Prostate gland (tissue), 2 donors: ENCODE measurements around the gene GAMT. TPM values are rescaled to one million over a fixed set of nuclear protein-coding genes. Genes with fewer than 3 reads are reported as not detected.
A peak's percentile ranks its signal among the peaks of the same experiment; 100 is the strongest.

Experiments
- DNase-seq: peaks from one replicate; pipeline ENCODE4 v3.0.0-alpha.2; 2019; ENCODE audit warnings: low spot score
- H3K27ac ChIP-seq, 2 donors: fragments of 200-600 bp; sonication (generic); 2 replicates each; pipeline ENCODE4 v1.5.1; 2017 to 2019
- H3K27me3 ChIP-seq: fragments of 200-600 bp; sonication (generic); replicated peaks from 2 replicates; pipeline ENCODE4 v1.5.1; 2019; ENCODE audit not compliant: insufficient read depth
- H3K36me3 ChIP-seq, 2 donors: fragments of 200-600 bp; sonication (generic); 1 replicate in 1 of 2; 2 replicates in 1 of 2; pipeline versions ENCODE4 v1.5.1 to v1.8.1; 2017 to 2019
- H3K4me1 ChIP-seq: fragments of 200-600 bp; sonication (generic); replicated peaks from 2 replicates; pipeline ENCODE4 v1.5.1; 2019
- H3K4me3 ChIP-seq, 2 donors: fragments of 200-600 bp; sonication (generic); 2 replicates each; pipeline ENCODE4 v1.5.1; 2017 to 2019
- H3K9me3 ChIP-seq: fragments of 200-600 bp; sonication (generic); 2 replicates; pipeline ENCODE4 v1.5.1; 2017
- POLR2A ChIP-seq: fragments of 450-650 bp; IDR thresholded peaks from one replicate; pipeline ENCODE4 v1.6.1; 2016; ENCODE audit warnings: antibody characterized with exemption, mild to moderate bottlenecking
- POLR2AphosphoS5 ChIP-seq: sonication (generic); formaldehyde crosslinking; IDR thresholded peaks from one replicate; pipeline ENCODE4 v1.6.1; 2017; ENCODE audit warnings: antibody characterized with exemption
- WGBS: methylation state at CpG from one replicate; pipeline ENCODE4 v1.1.5; 2018; 5-methylcytosine and 5-hydroxymethylcytosine counted together
- intact Hi-C: fragments of 100-400 bp; cut with DNase I; formaldehyde crosslinking; loops from one replicate; pipeline ENCODE4 v1.14.2; 2022
- total RNA-seq, 2 donors: library from RNA; depleted of rRNA; stranded (reverse); fragments of >200 nt; gene quantifications; one replicate each; pipeline ENCODE4 v1.1.0, GENCODE V29; 2016
- TF ChIP-seq, protein P1 (sequence below), 4 experiments: fragments of 200-600 bp in 2 of 4; fragments of 450-650 bp in 2 of 4; sonication (generic) in 2 of 4; IDR thresholded peaks; 1 replicate in 3 of 4; 2 replicates in 1 of 4; pipeline ENCODE4 v1.5.1; 2016 to 2019; ENCODE audit warnings: antibody characterized with exemption in 4 of 4, mild to moderate bottlenecking in 2 of 4, moderate library complexity in 2 of 4

GAMT gene
- total RNA-seq, 2 donors from 2014 or later = 100 to 183 TPM

DNA sequence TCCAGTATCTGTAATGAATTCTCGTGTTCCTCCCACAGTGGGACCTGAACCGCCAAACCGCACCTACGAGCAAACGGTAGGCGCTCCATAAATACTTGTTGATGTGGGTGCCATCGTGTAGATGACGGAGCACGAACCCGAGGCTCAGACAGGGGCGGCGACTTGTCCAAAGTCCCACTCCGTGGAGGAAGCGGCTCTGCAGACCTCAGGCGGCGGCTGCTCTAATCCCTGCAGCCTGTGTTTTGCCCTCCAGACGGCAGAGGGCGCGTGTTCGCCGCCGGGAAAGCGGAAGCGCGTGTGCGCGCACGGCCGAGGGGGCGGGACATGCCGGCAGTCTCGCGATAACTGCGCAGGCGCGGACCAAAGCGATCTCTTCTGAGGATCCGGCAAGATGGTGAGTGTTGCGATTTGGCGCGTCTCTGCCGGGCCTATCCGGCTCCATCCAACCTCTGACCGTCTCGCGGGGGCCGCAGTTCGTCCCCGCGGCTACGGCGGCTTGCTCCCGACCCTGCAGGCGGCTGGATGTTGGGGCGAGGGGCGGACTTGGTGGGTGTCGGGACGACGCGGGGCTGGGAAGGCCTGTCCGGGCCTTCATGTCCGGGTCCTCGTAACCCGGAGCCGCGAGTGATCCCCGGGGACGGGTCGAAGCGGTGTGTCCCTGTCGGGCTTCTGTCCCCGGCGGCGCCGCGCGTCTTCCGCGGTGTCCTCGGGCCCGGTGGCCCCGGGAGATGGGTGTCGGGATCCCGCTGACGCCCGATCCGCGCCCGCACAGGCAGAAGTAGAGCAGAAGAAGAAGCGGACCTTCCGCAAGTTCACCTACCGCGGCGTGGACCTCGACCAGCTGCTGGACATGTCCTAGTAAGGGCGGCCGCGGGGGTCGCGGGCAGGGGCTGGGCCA is 36.9 kb upstream of the GAMT start, which contains the start of gene RPS15:
TSS of gene RPS15 (plus strand) at position 362 of the 898 bp plus-strand sequence. CDS start at position 392, 30 bp downstream.
- 2% methylated on average over 80 of the region's 100 CpGs for WGBS
- intact Hi-C loops = loop anchor here (5.0 kb wide), 1 partner anchor 161 kb away; the partner anchor contains the start of gene FAM174C

DNA sequence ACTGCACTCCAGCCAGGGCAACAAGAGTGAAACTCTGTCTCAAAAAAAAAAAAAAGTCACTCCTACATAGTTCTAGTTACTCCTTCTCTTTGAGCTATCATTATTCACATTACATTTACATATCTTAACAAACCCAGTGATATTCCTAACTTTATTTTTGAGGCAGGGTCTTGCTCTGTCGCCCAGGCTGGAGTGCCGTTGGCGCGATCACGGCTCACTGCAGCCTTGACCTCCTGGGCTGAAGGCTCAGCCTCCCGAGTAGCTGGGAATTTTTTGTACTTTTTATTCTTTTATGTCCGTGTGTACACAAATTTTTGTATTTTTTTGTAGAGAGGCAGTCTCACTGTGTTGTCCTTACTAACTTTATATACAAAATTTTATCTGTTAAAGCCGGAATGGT is 36.3 kb upstream of the GAMT start:
- TF ChIP-seq POLR2AphosphoS5 (no peak), POLR2A (no peak)
- TF ChIP-seq, protein P1, sequence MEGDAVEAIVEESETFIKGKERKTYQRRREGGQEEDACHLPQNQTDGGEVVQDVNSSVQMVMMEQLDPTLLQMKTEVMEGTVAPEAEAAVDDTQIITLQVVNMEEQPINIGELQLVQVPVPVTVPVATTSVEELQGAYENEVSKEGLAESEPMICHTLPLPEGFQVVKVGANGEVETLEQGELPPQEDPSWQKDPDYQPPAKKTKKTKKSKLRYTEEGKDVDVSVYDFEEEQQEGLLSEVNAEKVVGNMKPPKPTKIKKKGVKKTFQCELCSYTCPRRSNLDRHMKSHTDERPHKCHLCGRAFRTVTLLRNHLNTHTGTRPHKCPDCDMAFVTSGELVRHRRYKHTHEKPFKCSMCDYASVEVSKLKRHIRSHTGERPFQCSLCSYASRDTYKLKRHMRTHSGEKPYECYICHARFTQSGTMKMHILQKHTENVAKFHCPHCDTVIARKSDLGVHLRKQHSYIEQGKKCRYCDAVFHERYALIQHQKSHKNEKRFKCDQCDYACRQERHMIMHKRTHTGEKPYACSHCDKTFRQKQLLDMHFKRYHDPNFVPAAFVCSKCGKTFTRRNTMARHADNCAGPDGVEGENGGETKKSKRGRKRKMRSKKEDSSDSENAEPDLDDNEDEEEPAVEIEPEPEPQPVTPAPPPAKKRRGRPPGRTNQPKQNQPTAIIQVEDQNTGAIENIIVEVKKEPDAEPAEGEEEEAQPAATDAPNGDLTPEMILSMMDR (IDR thresholded peaks at IDR 0.05) = no peak
- peaks cover 6 to 35% of the 10 kb centered on the region in 2 donors for H3K36me3 ChIP-seq
- no peak overlapping the region for H3K27ac ChIP-seq
- DNase-seq = no peak
- intact Hi-C loops = loop anchor here (5.0 kb wide), 1 partner anchor 160 kb away; the partner anchor contains the start of gene FAM174C
- no peaks in the 10 kb centered on the region for H3K27me3 ChIP-seq
- 54% methylated on average over 8 of the region's 8 CpGs for WGBS
- no peak overlapping the region for H3K4me3 ChIP-seq
- peaks cover 14% of the 10 kb centered on the region for H3K4me1 ChIP-seq
- no peaks in the 10 kb centered on the region for H3K9me3 ChIP-seq

More for the DNA sequence above, 36.9 kb upstream of the GAMT start, which contains the start of gene RPS15:
- H3K27me3 ChIP-seq = no peaks in the 10 kb centered on the region
- H3K27ac ChIP-seq = peak within 1 kb of the TSS; percentile 73 to 81
- H3K36me3 ChIP-seq = peaks cover 4 to 28% of the 10 kb centered on the region in 2 donors
- no peaks in the 10 kb centered on the region for H3K9me3 ChIP-seq
- peaks cover 14% of the 10 kb centered on the region for H3K4me1 ChIP-seq
- TF ChIP-seq, protein P1 (IDR thresholded peaks at IDR 0.05) = peak; percentile 95 to 99 (median 98)
- TF ChIP-seq POLR2AphosphoS5 (peak; percentile 99), POLR2A (peak; percentile 84)
- H3K4me3 ChIP-seq = peak within 1 kb of the TSS; percentile 71 to 88
- peak; percentile 92 for DNase-seq

DNA sequence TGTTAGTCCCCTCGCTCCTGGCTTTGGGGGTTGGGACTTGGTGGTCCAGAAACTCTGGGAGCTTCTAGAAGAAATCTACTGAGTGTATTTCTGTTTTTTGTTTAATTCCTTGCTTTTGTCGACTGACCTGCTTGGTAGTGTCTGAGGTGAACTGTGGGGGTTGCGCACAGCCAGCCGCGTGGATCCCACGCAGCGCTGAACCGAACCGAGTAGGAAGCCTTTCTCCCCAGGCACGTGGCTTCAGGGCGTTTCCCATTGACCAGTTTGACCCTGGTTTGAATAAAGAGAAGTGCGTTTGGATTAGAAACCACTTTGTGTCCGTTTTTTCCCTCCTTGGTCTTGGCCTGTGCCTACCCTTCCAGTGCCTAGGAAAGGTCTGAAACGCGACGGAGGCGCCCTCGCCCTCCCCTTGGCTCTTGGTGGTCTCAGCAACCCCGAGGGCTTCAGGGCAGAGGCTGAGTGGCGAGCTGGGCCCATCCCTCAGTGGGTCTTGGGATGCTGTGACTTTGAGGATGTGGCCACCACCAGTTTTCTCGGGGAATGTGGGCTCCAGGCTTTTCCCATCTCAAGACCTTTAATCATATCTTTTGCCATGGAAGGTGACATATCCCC is 34.1 kb upstream of the GAMT start:
- Histone ChIP-seq H3K9me3 (no peaks in the 10 kb centered on the region), H3K27me3 (no peaks in the 10 kb centered on the region), H3K36me3 (peaks cover 6 to 32% of the 10 kb centered on the region in 2 donors), H3K4me3 (no peak overlapping the region), H3K27ac (no peak overlapping the region), H3K4me1 (peaks cover 14% of the 10 kb centered on the region)
- intact Hi-C loops = loop anchor here (5.0 kb wide), 1 partner anchor 158 kb away; the partner anchor contains the start of gene FAM174C
- DNase-seq = no peak
- TF ChIP-seq POLR2AphosphoS5 = no peak
- 84% methylated on average over 21 of the region's 21 CpGs for WGBS

DNA sequence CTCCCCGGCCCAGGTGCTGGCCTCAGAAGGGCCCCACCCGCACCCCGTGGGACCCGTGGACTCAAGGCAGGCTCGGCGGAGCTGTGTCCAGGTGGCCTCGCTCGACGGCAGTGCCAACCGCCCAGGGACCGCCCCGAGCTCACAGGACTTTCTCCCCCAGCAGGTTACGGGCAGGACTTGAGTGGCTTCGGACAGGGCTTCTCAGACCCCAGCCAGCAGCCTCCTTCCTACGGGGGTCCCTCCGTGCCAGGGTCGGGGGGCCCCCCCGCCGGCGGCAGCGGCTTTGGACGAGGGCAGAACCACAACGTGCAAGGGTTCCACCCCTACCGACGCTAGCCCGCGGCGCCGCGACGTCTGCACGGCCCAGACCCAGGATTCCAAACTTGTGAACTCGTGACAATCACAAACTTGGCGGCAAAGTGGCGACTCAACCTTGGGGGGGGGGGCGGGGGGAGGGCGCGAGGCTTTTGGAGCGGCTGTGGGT is 33.3 kb upstream of the GAMT start:
- Histone ChIP-seq H3K27me3 (no peaks in the 10 kb centered on the region), H3K4me3 (no peak overlapping the region), H3K36me3 (peaks cover 6 to 32% of the 10 kb centered on the region in 2 donors), H3K9me3 (no peaks in the 10 kb centered on the region), H3K27ac (no peak overlapping the region), H3K4me1 (peaks cover 7% of the 10 kb centered on the region)
- 86% methylated on average over 39 of the region's 39 CpGs for WGBS
- intact Hi-C loops = loop anchor here (5.0 kb wide), 1 partner anchor 157 kb away; the partner anchor contains the start of gene FAM174C
- TF ChIP-seq POLR2AphosphoS5 = no peak
- TF ChIP-seq, protein P1 (IDR thresholded peaks at IDR 0.05) = no peak
- TF ChIP-seq POLR2A = no peak
- no peak for DNase-seq

DNA sequence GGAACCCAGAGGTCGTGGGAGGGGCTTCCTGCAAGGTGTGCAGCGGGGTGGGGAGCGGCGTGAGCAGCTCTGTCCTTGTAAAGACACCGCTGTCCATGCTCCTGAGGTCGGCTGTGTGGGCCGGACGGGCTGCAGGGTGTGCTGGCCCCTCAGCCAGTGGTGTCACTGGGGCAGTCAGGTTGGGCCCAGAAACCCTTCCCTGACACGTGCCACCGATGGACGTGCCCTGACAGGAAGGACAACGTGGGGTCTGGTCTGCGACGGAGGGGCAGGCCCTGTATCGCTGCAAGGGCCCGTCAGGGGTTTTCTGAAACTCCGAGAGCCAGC is 32.7 kb upstream of the GAMT start:
- no peak for DNase-seq
- intact Hi-C loops = no loop called here
- Histone ChIP-seq H3K4me3 (no peak overlapping the region), H3K4me1 (peaks cover under 1% of the 10 kb centered on the region), H3K27me3 (no peaks in the 10 kb centered on the region), H3K36me3 (peaks cover 6 to 32% of the 10 kb centered on the region in 2 donors), H3K9me3 (no peaks in the 10 kb centered on the region), H3K27ac (no peak overlapping the region)
- WGBS = 84% methylated on average over 16 of the region's 17 CpGs
- no peak for TF ChIP-seq POLR2A
- TF ChIP-seq POLR2AphosphoS5 = no peak
- TF ChIP-seq, protein P1 (IDR thresholded peaks at IDR 0.05) = no peak
